GM19193 (cell line): ENCODE measurements around the gene BDKRB1.

Source experiments
- POLR2A ChIP-seq: IDR thresholded peaks from 4 replicates; pipeline ENCODE4 v1.6.1; 2011; ENCODE audit not compliant: insufficient read depth, insufficient read length; ENCODE audit errors: extremely low read depth

BDKRB1 gene

GRCh38 chr14:96225213-96225612 lies 30.8 kb upstream of the BDKRB1 start:
- TF ChIP-seq POLR2A: no peak

- TF ChIP-seq POLR2A: no peak
These were observed 30.3 kb upstream of the BDKRB1 start for GRCh38 chr14:96225745-96226151.

GRCh38 chr14:96227428-96227827 lies 28.6 kb upstream of the BDKRB1 start:
- no peak for TF ChIP-seq POLR2A

- no peak for TF ChIP-seq POLR2A
These were observed 26.7 kb upstream of the BDKRB1 start for GRCh38 chr14:96229315-96229714.

- TF ChIP-seq POLR2A: no peak
These were observed 25.0 kb upstream of the BDKRB1 start for GRCh38 chr14:96231056-96231455.

GRCh38 chr14:96231526-96232130 lies 24.4 kb upstream of the BDKRB1 start:
- TF ChIP-seq POLR2A: no peak

GRCh38 chr14:96232506-96232905 lies 23.5 kb upstream of the BDKRB1 start:
- no peak for TF ChIP-seq POLR2A

GRCh38 chr14:96233661-96234060 lies 22.3 kb upstream of the BDKRB1 start:
- no peak for TF ChIP-seq POLR2A

- no peak for TF ChIP-seq POLR2A
These were observed 20.6 kb upstream of the BDKRB1 start for GRCh38 chr14:96235426-96235825.

- TF ChIP-seq POLR2A: no peak
These were observed 18.4 kb upstream of the BDKRB1 start for GRCh38 chr14:96237641-96238040.

GRCh38 chr14:96238676-96239265 lies 17.2 kb upstream of the BDKRB1 start:
- TF ChIP-seq POLR2A: no peak

GRCh38 chr14:96239711-96240141 lies 16.3 kb upstream of the BDKRB1 start:
- TF ChIP-seq POLR2A: no peak

GRCh38 chr14:96240641-96241040 lies 15.4 kb upstream of the BDKRB1 start:
- no peak for TF ChIP-seq POLR2A

GRCh38 chr14:96242126-96242525 lies 13.9 kb upstream of the BDKRB1 start:
- TF ChIP-seq POLR2A: no peak

- no peak for TF ChIP-seq POLR2A
These were observed 12.2 kb upstream of the BDKRB1 start for GRCh38 chr14:96243785-96244184.

GRCh38 chr14:96245710-96246538 lies 10.1 kb upstream of the BDKRB1 start:
- no peak for TF ChIP-seq POLR2A
